HEK293T (cell line): ENCODE data around the gene TRAF3.

Experiments used
- BHLHE40 ChIP-seq: fragments of 450-650 bp; IDR thresholded peaks from 2 replicates; pipeline ENCODE4 v1.6.1; 2016; ENCODE audit warnings: mild to moderate bottlenecking, moderate library complexity, borderline replicate concordance
- CTBP1 ChIP-seq: fragments of 450-650 bp; IDR thresholded peaks from 2 replicates; pipeline ENCODE4 v1.6.1; 2016; ENCODE audit warnings: borderline replicate concordance
- FOXA1 ChIP-seq: fragments of 450-650 bp; IDR thresholded peaks from 2 replicates; pipeline ENCODE4 v1.6.1; 2016; ENCODE audit warnings: mild to moderate bottlenecking

- TF ChIP-seq CTBP1 (no peak), BHLHE40 (no peak), FOXA1 (no peak)
Measured at GRCh38 chr14:102906616-102907302, 129.5 kb downstream of the TRAF3 start.
